Hematopoietic multipotent progenitor cell treated with erythropoietin and hydrocortisone succinate and interleukin-3 and kit ligand, for 6 days (in vitro differentiated cells): ENCODE results near the gene ZNF226.
"Not testable (repeated sequence)": the region's sequence is repeated elsewhere in the genome, so short reads cannot be mapped to it uniquely, and the experiment has no call there.

Source experiments
- DNase-seq: peaks from one replicate; pipeline ENCODE4 v3.0.0-alpha.2; 2015

ZNF226 gene

DNA sequence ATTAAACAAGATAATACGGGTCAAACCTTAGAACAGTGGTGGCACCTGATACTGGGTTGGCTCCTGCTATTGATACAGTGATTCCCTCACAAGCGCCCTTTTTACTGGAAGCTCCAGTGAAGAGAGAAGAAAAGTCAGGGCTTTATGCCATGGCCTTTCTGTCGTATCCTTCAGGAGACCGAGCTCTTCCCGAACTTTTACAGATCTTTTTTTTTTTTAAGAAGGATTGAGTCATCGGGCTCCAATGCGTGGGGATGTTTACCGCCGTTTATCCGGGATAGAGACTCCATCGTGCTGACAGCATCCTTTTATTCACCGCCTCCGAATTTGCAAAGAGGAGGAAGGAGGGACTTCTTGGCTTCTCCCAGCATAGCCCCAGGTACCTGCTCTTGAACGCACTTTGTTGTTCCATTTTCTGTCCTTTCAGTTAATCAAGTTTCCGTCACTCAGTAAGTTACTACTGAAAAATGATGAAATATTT lies 48.0 kb downstream of the ZNF226 start:
- peak; percentile 31 for DNase-seq

DNA sequence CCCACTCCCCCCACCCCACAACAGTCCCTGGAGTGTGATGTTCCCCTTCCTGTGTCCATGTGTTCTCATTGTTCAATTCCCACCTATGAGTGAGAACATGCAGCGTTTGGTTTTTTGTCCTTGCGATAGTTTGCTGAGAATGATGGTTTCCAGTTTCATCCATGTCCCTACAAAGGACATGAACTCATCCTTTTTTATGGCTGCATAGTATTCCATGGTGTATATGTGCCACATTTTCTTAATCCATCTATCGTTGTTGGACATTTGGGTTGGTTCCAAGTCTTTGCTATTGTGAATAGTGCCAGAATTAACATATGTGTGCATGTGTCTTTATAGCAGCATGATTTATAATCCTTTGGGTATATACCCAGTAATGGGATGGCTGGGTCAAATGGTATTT lies 55.0 kb downstream of the ZNF226 start:
- DNase-seq, result not testable (repeated sequence)

DNA sequence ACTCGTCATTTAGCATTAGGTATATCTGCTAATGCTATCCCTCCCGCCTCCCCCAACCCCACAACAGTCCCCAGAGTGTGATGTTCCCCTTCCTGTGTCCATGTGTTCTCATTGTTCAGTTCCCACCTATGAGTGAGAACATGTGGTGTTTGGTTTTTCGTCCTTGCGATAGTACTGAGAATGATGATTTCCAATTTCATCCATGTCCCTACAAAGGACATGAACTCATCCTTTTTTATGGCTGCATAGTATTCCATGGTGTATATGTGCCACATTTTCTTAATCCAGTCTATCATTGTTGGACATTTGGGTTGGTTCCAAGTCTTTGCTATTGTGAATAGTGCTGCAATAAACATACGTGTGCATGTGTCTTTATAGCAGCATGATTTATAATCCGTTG lies 55.9 kb downstream of the ZNF226 start:
- not testable (repeated sequence) for DNase-seq

DNA sequence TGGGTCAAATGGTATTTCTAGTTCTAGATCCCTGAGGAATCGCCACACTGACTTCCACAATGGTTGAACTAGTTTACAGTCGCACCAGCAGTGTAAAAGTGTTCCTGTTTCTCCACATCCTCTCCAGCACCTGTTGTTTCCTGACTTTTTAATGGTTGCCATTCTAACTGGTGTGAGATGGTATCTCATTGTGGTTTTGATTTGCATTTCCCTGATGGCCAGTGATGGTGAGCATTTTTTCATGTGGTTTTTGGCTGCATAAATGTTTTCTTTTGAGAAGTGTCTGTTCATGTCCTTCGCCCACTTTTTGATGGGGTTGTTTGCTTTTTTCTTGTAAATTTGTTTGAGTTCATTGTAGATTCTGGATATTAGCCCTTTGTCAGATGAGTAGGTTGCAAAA lies 56.4 kb downstream of the ZNF226 start:
- DNase-seq, result not testable (repeated sequence)
